Measurements from ENCODE around the gene GCC2. TPM values are rescaled to one million over a fixed set of nuclear protein-coding genes. Genes with fewer than 3 reads are reported as not detected.
A peak's percentile ranks its signal among the peaks of the same experiment; 100 is the strongest.
"Not testable (repeated sequence)": the region's sequence is repeated elsewhere in the genome, so short reads cannot be mapped to it uniquely, and the experiment has no call there.

Gene GCC2
- total RNA-seq, 1 donor from 2014 or later, result 43.7 TPM

DNA sequence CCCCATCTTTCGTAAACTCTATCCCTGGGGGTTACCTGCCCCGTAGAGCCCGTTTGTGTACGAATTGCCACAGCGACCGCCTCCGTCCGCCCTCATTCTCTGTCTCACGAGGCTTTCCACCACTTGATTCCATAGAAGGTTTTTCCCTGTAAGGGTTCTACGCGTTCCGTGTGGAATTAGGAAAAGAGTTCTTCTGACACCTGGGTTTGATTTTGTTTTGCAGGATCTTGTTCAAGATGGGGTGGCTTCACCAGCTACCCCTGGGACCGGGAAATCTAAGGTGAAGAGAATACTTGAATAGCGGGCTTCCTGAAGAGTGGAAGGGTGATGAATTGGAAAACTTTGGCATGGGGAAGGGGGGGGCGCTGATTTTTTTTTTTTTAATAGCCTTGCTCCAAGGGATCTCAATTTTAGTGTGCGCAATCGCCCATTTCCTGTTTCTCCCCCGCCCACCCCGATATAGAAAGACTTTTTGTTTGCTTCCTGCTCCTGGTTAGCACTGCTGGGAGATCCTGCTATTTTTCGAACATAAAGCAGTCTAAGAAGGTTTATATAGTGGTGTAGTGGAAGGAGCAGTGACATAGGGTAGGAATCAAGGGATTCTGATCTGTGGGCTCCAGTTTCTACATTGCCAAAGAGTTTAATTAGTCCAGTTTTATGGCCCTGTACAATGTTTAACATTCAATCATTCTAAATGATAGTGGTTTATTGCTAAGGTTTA lies 564 bp downstream of the GCC2 start:
- intact Hi-C loops (cut with micrococcal nuclease), result loop anchor here (1.0 to 10.0 kb wide), 7 partner anchors 85 to 1755 kb away; partner anchors contain the start of genes CCDC138, LIMS1, NPHP1 and RANBP2
- peaks cover 44% of the 10 kb centered on the region for H3K4me1 Mint-ChIP-seq (ENCODE audit: low read depth)
- H3K9me3 Mint-ChIP-seq, result peaks cover 2% of the 10 kb centered on the region
- DNase-seq (ENCODE audit: low spot score), result no peak
- peak overlapping the region; percentile 85 for H3K27ac Mint-ChIP-seq
- H3K4me3 Mint-ChIP-seq, result peak overlapping the region; percentile 91
- H3K36me3 Mint-ChIP-seq (ENCODE audit: low read depth), result peaks cover 25% of the 10 kb centered on the region
- no peaks in the 10 kb centered on the region for H3K27me3 Mint-ChIP-seq (ENCODE audit: insufficient read depth)

DNA sequence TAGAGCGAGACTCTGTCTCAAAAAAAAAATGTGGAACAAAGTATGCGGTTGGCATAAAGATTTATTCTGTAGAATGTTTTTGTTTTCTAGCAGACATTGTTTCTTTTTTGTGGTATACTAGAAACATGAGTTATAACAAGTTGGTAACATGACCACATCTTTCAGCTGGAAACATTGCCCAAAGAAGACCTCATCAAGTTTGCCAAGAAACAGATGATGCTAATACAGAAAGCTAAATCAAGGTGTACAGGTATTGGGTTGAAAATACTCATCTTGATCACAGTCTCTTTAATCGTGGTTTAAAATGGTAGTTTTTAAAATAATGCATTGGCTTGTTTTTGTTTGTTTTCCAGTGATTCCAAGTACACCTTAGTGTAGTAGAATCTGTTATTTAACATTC lies 1.9 kb downstream of the GCC2 start:
- DNase-seq (ENCODE audit: low spot score), result no peak
- Mint-ChIP-seq H3K9me3 (no peaks in the 10 kb centered on the region), H3K27me3 (ENCODE audit: insufficient read depth) (no peaks in the 10 kb centered on the region), H3K27ac (peak overlapping the region; percentile 75), H3K4me1 (ENCODE audit: low read depth) (peaks cover 44% of the 10 kb centered on the region), H3K4me3 (peak overlapping the region; percentile 91), H3K36me3 (ENCODE audit: low read depth) (peaks cover 36% of the 10 kb centered on the region)
- intact Hi-C loops (cut with micrococcal nuclease), result no loop called here

DNA sequence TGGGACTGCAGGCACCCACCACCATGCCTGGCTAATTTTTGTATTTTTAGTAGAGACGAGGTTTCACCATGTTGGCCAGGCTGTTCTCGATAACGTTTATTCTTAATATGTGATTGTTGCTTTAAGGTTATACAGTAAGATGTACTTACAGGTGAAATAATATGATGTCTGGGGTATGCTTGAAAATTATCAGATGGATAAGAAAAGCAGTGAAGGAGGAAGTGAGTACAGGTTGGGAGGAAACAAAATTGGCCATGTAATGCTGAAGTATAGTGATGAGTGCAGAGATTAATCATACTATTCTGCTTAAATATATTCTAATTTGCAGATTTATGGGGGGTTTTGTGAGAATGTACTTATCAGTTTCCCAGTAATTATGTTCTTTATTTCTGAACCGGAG lies 3.0 kb downstream of the GCC2 start:
- Mint-ChIP-seq H3K27me3 (ENCODE audit: insufficient read depth) (no peaks in the 10 kb centered on the region), H3K4me1 (ENCODE audit: low read depth) (peaks cover 44% of the 10 kb centered on the region), H3K27ac (peak overlapping the region; percentile 50), H3K9me3 (no peaks in the 10 kb centered on the region), H3K36me3 (ENCODE audit: low read depth) (peaks cover 44% of the 10 kb centered on the region), H3K4me3 (no peak overlapping the region)
- intact Hi-C loops (cut with micrococcal nuclease), result loop anchor here (1.0 kb wide), 1 partner anchor 8 kb away; no protein-coding TSS in a partner anchor
- no peak for DNase-seq (ENCODE audit: low spot score)

DNA sequence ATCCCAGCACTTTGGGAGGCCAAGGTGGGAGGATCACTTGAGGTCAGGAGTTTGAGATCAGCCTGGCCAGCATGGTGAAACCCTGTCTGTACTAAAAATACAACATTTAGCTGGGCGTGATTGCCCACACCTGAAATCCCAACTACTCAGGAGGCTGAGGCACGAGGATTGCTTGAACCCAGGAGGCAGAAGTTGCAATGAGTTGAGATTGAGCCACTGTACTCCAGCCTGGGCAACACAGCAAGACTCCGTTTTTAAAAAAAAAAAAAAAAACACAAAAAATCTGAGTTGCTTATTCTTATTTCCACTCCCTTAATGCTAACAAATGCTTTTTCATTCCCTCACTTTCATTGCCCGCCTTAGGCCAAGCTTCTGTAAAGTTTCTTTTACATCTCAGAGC lies 4.5 kb downstream of the GCC2 start:
- H3K9me3 Mint-ChIP-seq, result peaks cover 15% of the 10 kb centered on the region
- H3K27me3 Mint-ChIP-seq (ENCODE audit: insufficient read depth); H3K4me3 Mint-ChIP-seq; H3K27ac Mint-ChIP-seq; DNase-seq (ENCODE audit: low spot score); intact Hi-C loops (cut with micrococcal nuclease): not testable (repeated sequence)
- peaks cover 59% of the 10 kb centered on the region for H3K36me3 Mint-ChIP-seq (ENCODE audit: low read depth)
- peaks cover 52% of the 10 kb centered on the region for H3K4me1 Mint-ChIP-seq (ENCODE audit: low read depth)

DNA sequence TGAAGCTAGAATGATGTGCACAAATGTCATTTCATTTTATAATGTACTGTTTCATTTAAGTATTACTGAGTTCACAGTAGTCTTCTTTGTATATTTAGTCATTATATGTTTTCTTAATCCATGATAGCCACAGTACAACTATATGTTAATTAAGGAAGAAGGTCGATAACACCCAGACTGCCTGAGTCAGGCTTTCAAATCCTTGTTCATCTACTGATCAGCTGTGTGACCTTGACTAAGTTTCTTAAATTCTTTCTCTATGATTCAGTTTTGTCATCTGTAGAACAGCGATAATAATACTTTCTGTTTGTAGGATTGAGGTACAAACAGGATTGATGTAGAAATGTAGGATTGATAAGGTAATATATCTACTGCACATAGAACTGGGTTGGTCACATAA lies 5.4 kb downstream of the GCC2 start:
- no peaks in the 10 kb centered on the region for H3K27me3 Mint-ChIP-seq (ENCODE audit: insufficient read depth)
- no peak overlapping the region for H3K27ac Mint-ChIP-seq
- no peak overlapping the region for H3K4me3 Mint-ChIP-seq
- peaks cover 68% of the 10 kb centered on the region for H3K36me3 Mint-ChIP-seq (ENCODE audit: low read depth)
- no peak for DNase-seq (ENCODE audit: low spot score)
- peaks cover 20% of the 10 kb centered on the region for H3K9me3 Mint-ChIP-seq
- intact Hi-C loops (cut with micrococcal nuclease), result no loop called here
- H3K4me1 Mint-ChIP-seq (ENCODE audit: low read depth), result peaks cover 56% of the 10 kb centered on the region

DNA sequence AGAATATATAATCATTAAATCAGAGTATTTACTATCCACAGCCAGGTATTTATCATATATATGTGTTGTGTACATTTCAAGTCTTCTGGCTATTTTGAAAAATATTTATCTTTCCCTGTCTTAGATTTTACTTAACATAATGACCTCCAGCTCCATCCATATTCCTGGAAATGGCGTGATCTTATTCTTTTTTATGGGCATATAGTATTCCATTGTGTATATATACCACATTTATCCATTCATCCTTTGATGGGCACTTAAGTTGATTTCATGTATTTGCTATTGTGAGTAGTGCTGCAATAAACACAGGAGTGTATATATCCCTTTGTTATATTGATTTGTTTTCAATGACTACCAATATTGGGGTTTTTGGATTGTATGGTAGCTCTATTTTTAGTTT lies 6.6 kb downstream of the GCC2 start:
- DNase-seq (ENCODE audit: low spot score), result no peak
- Mint-ChIP-seq H3K27me3 (ENCODE audit: insufficient read depth) (no peaks in the 10 kb centered on the region), H3K9me3 (peaks cover 20% of the 10 kb centered on the region), H3K4me3 (no peak overlapping the region), H3K4me1 (ENCODE audit: low read depth) (peaks cover 55% of the 10 kb centered on the region), H3K27ac (no peak overlapping the region), H3K36me3 (ENCODE audit: low read depth) (peaks cover 75% of the 10 kb centered on the region)
- intact Hi-C loops (cut with micrococcal nuclease), result no loop called here

DNA sequence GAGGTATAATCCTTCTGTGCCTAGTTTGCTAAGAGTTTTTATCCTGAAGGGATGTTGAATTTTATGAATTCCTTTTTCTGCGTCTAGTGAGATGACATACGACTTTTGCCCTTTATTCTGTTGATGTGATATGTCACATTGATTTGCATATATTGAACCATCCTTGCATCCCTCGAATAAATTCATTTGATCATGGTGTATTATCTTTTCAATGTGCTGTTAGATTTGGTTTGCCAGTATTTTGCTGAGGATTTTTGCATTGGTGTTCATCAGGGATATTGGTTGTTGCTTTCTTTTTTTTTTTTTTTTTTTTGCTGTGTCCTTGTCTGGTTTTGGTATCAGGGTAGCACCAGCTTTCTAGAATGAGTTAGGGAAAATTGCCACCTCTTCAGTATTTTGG lies 9.1 kb downstream of the GCC2 start:
- H3K4me3 Mint-ChIP-seq, result no peak overlapping the region

DNA sequence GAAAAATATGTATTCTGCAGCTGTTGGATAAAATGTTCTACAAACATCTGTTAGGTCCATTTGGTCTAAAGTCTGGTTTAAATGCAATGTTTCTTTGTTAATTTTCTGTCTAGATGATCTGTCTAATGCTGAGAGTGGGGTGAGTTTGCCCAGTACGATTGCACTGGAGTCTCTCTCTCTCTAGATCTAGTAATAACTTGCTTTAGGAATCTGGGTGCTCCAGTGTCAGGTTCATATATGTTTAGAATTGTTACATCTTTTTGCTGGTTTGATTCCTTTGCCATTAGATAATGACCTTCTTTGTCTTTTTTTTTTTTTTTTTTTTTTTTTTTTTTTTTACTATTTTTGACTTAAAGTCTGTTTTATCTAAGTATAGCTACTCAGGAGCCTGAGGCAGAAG lies 10.4 kb downstream of the GCC2 start:
- no peak for DNase-seq (ENCODE audit: low spot score)
- Mint-ChIP-seq H3K36me3 (ENCODE audit: low read depth) (peaks cover 79% of the 10 kb centered on the region), H3K4me3 (no peak overlapping the region), H3K4me1 (ENCODE audit: low read depth) (peaks cover 40% of the 10 kb centered on the region), H3K9me3 (peaks cover 34% of the 10 kb centered on the region), H3K27ac (no peak overlapping the region), H3K27me3 (ENCODE audit: insufficient read depth) (no peaks in the 10 kb centered on the region)
- intact Hi-C loops (cut with micrococcal nuclease), result no loop called here

More for the DNA sequence above, 9.1 kb downstream of the GCC2 start:
- H3K36me3 Mint-ChIP-seq (ENCODE audit: low read depth), result peaks cover 76% of the 10 kb centered on the region
- intact Hi-C loops (cut with micrococcal nuclease), result no loop called here
- H3K4me1 Mint-ChIP-seq (ENCODE audit: low read depth), result peaks cover 40% of the 10 kb centered on the region
- no peak overlapping the region for H3K27ac Mint-ChIP-seq
- peaks cover 31% of the 10 kb centered on the region for H3K9me3 Mint-ChIP-seq
- no peaks in the 10 kb centered on the region for H3K27me3 Mint-ChIP-seq (ENCODE audit: insufficient read depth)
- DNase-seq (ENCODE audit: low spot score), result no peak

DNA sequence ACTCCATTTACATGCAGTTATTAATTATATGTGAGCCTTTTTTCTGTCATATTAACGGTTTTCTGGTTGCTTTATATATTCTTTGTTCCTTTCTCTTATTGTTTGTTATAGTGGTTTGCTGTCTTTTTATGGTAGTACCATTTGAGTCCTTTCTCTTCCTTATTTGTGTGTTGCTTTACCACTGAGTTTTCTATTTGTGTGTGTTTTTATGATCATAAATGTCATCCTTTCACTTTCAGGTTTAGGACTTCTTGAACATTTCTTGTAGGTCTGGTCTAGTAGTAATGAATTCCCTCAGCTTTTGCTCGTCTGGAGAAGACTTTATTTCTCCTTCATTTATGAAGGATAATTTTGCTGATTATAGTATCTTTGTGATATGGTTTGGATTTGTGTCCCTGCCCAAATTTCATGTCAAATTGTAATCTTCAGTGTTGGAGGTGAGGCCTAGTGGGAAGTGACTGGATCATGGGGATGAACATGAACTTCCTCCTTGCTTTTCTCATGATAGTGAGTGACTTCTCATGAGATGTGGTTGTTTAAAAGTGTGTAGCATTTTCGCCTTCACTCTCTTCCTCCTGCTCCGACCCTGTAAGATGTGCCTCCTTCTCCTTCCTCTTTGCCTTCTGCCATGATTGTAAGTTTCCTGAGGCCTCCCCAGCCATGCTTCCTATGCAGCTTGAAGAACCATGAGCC lies 11.5 kb downstream of the GCC2 start:
- H3K4me3 Mint-ChIP-seq, result no peak overlapping the region
- intact Hi-C loops (cut with micrococcal nuclease), result loop anchor here (1.0 kb wide), 1 partner anchor 8 kb away; no protein-coding TSS in a partner anchor
- H3K36me3 Mint-ChIP-seq (ENCODE audit: low read depth), result peaks cover 78% of the 10 kb centered on the region
- H3K9me3 Mint-ChIP-seq, result peaks cover 34% of the 10 kb centered on the region
- DNase-seq (ENCODE audit: low spot score), result no peak
- peak overlapping the region; percentile 28 for H3K27ac Mint-ChIP-seq
- peaks cover 40% of the 10 kb centered on the region for H3K4me1 Mint-ChIP-seq (ENCODE audit: low read depth)
- no peaks in the 10 kb centered on the region for H3K27me3 Mint-ChIP-seq (ENCODE audit: insufficient read depth)

DNA sequence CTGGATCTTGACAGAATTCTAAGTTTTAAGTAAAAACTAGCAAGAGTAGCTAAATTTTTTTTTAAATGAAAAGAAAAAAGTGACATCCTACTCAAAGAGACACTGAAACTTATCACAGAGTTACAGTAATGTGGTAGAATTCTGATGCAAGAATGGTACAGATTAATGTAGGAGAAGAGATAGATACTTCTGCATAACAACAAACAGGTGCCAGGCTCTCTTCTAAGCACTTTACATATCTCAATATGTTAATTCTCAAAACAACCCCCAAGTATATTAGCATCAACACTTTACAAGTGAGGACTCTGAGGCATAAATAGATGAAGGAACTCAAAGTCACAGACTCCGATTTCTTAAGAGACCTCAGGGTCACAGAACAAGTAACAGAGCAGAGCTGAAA lies 28.1 kb downstream of the GCC2 start:
- intact Hi-C loops (cut with micrococcal nuclease), result no loop called here
- H3K9me3 Mint-ChIP-seq, result no peaks in the 10 kb centered on the region
- H3K4me3 Mint-ChIP-seq, result no peak overlapping the region
- no peaks in the 10 kb centered on the region for H3K4me1 Mint-ChIP-seq (ENCODE audit: low read depth)
- H3K27me3 Mint-ChIP-seq (ENCODE audit: insufficient read depth), result no peaks in the 10 kb centered on the region
- H3K36me3 Mint-ChIP-seq (ENCODE audit: low read depth), result peaks cover 40% of the 10 kb centered on the region
- no peak for DNase-seq (ENCODE audit: low spot score)
- H3K27ac Mint-ChIP-seq, result no peak overlapping the region

DNA sequence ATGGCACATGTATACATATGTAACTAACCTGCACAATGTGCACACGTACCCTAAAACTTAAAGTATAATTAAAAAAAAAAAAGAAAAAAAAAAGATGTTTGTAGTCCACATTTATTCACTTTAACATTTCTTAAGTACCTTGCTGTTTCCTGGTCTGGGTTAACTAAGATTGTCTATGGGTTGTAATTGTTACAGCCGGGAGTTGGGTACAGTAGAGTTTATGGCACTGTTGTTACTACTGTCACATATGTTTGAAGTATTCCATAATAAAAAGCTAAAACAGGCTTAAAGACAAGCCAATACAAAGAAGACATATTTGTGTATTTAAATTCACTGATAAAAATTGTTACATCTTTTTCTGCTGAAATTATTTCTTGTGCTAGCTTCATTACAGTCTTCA lies 36.2 kb downstream of the GCC2 start:
- Mint-ChIP-seq H3K4me3 (no peak overlapping the region), H3K36me3 (ENCODE audit: low read depth) (peaks cover 34% of the 10 kb centered on the region), H3K27me3 (ENCODE audit: insufficient read depth) (no peaks in the 10 kb centered on the region), H3K4me1 (ENCODE audit: low read depth) (no peaks in the 10 kb centered on the region), H3K9me3 (no peaks in the 10 kb centered on the region), H3K27ac (no peak overlapping the region)
- intact Hi-C loops (cut with micrococcal nuclease), result no loop called here
- DNase-seq (ENCODE audit: low spot score), result no peak

DNA sequence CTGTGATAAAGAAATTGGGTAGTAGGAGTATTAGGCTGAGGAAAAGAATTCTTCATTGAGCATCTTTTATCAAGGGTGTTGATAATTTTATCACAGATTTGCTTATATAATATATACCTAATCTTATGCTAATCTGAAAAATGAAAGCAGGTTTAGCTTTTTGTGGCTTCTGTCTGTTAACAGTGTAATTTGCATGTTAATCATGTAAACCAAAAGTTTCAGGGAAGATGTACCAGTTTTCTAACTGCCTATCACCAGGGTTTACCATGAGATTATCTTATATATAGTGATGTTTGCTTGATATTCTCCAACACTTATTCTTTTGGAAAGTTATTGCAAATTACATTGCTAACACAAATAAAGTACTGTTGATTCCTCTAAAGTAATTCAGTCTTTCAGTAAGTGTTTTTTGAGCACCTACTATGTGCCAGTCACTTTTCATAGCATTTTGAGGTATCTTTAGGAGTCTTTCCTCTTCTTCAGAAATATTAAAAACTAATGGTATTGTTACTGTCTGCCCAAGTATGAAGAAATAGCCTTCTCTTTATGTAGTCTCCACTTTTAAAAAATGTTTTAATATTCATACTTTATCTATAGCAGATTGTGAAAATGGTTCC lies 41.6 kb downstream of the GCC2 start:
- DNase-seq (ENCODE audit: low spot score), result no peak
- no peak overlapping the region for H3K27ac Mint-ChIP-seq
- H3K9me3 Mint-ChIP-seq, result no peaks in the 10 kb centered on the region
- intact Hi-C loops (cut with micrococcal nuclease), result loop anchor here (5.0 kb wide), 1 partner anchor 92 kb away; no protein-coding TSS in a partner anchor
- no peak overlapping the region for H3K4me3 Mint-ChIP-seq
- no peaks in the 10 kb centered on the region for H3K27me3 Mint-ChIP-seq (ENCODE audit: insufficient read depth)
- peaks cover 6% of the 10 kb centered on the region for H3K4me1 Mint-ChIP-seq (ENCODE audit: low read depth)
- H3K36me3 Mint-ChIP-seq (ENCODE audit: low read depth), result peaks cover 32% of the 10 kb centered on the region

DNA sequence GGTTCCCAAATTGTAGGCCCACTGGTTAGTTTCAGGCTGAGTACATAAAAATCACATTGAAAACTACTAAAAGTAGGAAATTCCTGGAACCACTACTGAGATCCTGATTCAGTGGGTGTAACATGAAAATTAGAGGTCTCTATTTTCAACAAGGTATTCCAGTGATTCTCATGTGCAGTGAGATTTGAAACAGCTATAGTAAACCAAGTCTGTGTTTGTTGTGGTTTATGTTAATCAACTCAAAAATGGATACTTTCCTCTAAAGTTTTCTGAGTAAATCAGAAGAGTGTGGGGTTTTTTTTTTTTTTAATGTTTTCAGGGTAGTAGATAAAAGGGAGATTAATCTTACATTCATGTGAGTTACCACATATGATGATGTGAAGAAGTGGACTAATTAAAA lies 42.8 kb downstream of the GCC2 start:
- no peak overlapping the region for H3K27ac Mint-ChIP-seq
- intact Hi-C loops (cut with micrococcal nuclease), result loop anchor here (5.0 kb wide), 1 partner anchor 90 kb away; no protein-coding TSS in a partner anchor
- no peaks in the 10 kb centered on the region for H3K27me3 Mint-ChIP-seq (ENCODE audit: insufficient read depth)
- DNase-seq (ENCODE audit: low spot score), result no peak
- H3K36me3 Mint-ChIP-seq (ENCODE audit: low read depth), result peaks cover 34% of the 10 kb centered on the region
- peaks cover 6% of the 10 kb centered on the region for H3K4me1 Mint-ChIP-seq (ENCODE audit: low read depth)
- H3K4me3 Mint-ChIP-seq, result no peak overlapping the region
- H3K9me3 Mint-ChIP-seq, result no peaks in the 10 kb centered on the region

Measured in activated T-helper 1 cell treated with anti-CD3 and anti-CD28 coated beads, Interleukin-12 subunit alpha, Interleukin-12 subunit beta, Interleukin-2, Interleukin-4 antibody, amounts not matched to agents 30 ng/mL and 10 ng/mL and 1 ng/mL, durations not matched to agents 14 hours and 24 hours and 36 hours (primary cell).